GM19452 (cell line): ENCODE data around the gene BCL6B.
A peak's percentile ranks its signal among the peaks of the same experiment; 100 is the strongest.
"Not testable (repeated sequence)": the region's sequence is repeated elsewhere in the genome, so short reads cannot be mapped to it uniquely, and the experiment has no call there.

Experiments
- ATAC-seq: cut with Tn5 transposase; IDR thresholded peaks from one replicate; pipeline ENCODE4 v1.9.1; 2021; ENCODE audit not compliant: unreplicated experiment

The BCL6B gene

DNA sequence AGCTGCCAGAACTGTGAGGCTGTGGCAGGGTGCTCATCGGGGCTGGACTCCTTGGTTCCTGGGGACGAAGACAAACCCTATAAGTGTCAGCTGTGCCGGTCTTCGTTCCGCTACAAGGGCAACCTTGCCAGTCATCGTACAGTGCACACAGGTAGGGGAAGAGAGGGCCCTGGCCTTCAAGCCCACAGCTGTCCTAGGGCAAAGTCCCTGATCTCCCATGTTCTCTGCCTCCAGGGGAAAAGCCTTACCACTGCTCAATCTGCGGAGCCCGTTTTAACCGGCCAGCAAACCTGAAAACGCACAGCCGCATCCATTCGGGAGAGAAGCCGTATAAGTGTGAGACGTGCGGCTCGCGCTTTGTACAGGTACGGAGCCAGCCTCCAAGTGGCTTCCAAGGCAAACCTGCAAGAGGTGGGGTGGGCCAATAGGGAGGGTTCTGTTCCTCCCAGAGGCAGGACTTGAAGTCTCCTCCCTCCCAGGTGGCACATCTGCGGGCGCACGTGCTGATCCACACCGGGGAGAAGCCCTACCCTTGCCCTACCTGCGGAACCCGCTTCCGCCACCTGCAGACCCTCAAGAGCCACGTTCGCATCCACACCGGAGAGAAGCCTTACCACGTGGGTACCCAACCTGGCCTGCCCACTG, 3.7 kb downstream of the BCL6B start:
- ATAC-seq: no peak

DNA sequence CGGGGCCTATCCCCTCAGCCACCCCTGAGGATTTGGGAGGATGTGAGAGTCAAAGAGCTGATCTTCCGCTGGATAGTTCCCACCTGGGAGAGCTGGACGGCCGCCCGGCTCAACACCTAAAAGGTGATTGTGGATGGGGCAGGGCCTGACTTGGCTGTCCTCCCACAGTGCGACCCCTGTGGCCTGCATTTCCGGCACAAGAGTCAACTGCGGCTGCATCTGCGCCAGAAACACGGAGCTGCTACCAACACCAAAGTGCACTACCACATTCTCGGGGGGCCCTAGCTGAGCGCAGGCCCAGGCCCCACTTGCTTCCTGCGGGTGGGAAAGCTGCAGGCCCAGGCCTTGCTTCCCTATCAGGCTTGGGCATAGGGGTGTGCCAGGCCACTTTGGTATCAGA, 4.5 kb downstream of the BCL6B start:
- no peak for ATAC-seq

DNA sequence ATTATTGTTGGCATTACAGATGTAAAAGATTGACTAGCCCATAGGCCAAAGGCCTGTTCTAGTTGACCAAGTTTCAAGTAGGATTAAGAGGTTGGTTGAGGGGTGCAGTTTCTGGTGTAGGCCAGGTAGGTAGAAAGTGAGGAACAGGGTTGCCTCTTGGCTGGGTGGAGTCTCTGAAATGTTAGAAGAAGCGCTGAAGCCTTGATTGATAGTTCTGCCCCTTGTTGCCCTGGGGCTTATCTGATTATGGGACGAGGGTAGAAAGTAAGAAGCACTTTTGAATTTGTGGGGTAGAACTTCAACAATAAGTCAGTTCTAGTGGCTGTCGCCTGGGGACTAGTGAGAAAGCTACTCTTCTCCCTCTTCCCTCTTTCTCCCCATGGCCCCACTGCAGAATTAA, 6.2 kb downstream of the BCL6B start:
- no peak for ATAC-seq

DNA sequence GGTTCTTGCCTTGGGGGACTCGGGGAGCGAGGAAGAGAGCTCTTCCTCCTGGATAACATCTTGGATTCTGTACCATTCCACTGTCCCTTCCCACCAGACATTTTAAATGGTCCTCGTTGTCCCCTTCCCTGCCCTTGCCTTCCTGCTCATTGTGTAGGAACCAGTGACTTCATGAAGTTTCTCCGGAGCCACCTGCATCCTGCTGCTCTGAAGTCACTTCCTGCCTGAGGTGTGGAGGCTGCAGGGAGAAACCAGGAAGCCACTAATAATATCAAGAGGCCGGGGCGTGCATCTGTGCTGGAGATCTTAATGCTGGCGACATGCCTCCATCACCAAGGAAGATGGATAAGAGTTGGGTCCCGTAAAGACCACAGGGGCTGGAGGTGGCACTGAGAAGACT, 6.8 kb downstream of the BCL6B start:
- ATAC-seq: no peak

DNA sequence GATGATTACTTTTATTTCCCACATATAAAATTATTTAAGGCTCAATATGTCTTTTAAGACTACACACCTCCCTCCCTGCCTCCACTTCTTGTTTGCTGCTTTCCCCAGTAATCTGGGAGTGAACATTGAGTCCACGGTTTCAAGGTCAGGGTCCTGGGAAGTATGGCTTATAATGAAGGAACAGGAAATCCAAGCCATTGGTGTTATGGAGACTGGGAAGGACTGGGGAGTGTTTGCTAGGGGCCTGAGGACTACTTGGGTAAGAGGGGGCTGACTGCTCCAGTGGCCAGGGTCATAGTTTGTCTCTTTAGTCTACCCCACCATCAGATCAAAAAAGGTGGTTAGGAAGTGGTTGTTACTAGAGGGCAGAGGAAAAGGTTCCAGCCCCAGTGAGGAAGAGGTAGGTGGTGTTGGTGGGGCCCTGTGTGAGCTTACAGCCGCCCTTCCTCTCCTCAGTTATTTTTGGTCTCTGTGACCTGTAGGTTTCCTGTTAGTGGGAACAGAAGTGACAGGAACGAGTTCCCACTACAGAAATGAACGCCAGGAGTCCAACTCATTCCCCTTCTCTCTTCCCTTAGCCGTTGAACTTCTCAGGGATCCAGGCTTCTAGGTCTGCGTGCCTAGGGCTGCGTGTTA, 12.2 kb downstream of the BCL6B start:
- no peak for ATAC-seq

DNA sequence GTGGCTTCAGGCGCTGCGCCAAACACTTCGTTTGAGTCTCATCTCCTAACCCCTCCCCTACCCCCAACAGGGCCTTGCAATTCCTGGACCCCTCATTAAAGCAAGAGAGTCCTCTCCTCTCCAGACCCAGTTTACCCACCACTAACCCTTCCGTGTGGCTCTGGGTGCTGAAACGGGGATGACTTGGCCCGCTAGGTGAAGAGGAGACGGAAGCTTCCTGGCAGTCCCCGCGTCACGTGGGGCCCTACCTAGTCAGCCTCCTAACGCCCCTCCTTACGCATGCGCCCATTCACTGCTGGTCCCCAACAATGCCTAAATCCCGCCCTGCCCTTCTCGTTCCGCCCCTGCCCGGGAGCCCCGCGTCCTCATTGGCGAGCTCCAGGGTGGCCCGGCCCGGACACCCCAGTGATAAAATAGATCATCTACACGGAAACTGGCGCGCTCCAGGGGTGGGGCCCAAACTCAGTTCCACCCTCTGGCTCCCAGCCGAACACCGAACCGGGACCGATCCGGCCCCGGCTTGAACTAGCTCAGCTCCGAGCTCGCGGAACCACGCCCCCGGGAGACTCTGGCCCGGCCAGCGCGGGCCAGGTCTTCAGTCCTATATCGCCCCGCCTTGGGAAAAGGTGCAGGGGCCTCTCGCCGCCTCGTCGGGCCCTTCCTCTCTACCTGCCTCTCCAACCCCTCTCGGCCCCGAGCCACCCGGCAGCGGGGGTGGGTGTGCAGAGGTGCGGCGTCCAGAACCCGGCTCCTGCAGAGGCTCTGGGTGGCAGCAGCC, 12.9 kb downstream of the BCL6B start, which contains the start of gene SLC16A13:
SLC16A13 (plus strand) TSS at position 425 of the 778 bp plus-strand sequence. CDS start 368 bp downstream, outside the sequence.
- ATAC-seq: peak; percentile 91

DNA sequence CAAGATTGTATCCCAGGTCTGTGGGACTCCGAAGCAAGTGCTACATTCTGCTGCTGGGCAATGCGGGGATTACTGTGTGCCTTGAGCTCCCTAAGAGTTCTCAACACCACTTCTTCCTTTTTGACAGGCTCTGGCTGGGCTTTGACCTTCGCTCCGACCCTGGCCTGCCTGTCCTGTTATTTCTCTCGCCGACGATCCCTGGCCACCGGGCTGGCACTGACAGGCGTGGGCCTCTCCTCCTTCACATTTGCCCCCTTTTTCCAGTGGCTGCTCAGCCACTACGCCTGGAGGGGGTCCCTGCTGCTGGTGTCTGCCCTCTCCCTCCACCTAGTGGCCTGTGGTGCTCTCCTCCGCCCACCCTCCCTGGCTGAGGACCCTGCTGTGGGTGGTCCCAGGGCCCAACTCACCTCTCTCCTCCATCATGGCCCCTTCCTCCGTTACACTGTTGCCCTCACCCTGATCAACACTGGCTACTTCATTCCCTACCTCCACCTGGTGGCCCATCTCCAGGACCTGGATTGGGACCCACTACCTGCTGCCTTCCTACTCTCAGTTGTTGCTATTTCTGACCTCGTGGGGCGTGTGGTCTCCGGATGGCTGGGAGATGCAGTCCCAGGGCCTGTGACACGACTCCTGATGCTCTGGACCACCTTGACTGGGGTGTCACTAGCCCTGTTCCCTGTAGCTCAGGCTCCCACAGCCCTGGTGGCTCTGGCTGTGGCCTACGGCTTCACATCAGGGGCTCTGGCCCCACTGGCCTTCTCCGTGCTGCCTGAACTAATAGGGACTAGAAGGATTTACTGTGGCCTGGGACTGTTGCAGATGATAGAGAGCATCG, 15.4 kb downstream of the BCL6B start:
- ATAC-seq: no peak

DNA sequence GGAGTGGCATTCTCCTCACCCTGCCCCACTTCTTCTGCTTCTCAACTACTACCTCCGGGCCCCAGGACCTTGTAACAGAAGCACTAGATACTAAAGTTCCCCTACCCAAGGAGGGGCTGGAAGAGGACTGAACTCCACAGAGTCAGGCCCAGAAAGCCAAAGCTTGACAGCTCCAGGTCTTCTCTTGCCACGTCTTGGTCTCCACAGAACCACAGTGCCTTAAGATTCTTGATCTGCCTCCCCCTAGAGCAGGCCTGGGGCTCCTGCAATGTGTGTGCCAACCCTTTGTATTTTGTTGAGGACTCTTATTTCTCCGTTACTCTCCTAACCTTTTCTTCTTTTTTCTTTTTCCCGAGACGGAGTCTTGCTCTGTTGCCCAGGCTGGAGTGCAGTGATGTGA, 17.0 kb downstream of the BCL6B start:
- no peak for ATAC-seq

DNA sequence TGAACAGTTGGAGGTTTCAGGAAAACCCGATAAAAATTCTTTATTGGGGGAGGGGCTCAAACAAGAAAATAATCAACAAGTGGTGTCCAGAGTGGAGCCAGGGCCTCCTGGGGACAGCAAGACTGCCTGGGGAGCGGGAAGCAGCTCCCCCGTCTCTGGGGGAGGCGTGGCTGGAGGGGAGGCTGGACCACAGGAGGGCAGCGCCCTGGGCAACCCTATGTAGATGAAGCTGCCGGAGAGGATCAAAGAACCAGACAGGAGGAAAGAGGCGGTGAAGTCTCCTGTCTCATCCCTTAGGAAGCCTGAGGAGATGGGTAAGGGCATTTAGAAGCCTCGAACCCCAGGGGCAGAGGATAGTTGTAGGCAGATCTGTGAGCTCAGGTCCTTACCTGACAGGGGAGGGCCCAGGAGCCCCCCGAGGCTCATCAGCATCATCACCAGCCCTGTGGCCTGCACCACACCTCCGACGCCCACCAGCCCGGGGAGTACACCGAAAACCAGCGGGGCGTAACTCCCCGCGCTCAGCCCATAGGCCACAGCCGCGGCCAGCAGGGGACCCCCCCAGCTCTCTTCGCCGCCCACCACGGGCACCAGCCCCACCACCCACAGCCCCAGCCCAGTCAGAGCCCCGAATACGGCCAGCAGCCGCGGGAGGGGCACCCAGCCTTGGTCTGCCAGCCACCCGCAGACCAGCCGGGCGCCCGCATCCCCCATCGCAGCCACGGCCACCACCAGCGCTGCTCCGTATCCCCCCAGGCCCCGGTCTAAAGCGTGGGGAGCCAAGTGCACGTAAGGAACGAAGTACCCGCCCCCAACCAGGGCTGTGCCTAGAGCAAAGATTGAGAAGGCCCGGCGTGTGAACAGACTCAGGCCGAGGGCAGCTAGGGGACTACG, 19.0 kb downstream of the BCL6B start:
- ATAC-seq: no peak

DNA sequence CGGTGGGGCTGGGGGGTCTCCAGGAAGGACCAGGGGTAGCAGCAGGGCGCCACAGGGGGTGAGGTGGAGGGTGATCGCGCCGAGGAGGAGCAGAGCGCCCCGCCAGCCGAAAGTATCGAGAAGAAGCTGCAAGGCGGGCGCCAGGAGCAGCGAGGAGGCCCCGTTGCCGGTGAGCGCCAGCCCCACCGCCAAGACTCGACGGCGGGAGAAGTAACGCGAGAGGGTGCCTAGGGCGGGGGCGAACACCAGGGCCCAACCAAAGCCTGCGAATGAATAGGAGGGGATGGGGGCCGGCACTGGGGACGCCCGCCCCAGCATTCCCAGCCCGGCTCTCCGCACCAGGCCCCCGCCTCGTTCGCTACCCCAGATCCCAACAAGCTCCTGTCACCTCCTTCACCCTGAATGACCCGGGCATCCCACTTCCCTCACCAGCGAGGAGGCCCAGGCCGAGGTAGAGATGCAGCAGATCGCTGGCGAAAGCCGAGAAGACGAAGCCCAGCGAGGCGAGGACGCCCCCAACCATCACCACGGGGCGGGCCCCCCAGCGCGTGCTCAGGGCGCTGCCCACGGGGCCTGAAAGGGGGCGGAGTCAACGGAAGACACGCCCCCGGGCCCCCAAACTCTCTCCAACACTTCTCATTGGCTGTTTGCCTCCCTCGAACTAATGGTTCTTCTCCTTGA, 19.8 kb downstream of the BCL6B start:
- no peak for ATAC-seq

DNA sequence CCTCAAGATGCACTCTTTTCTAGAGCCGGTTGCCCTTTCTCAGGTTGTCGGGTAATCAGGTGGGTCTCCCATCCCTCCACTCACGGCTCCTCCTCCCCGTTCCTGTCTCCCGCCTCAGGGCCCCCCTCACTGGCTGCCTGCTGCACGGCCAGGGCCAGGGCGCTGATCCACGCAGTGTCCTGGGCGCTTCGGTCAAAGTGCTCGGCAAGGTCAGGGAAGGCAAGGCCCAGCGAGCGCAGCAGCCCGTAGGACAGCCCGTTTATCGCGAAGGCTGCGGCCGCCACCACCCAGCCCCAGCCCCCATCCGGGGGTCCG, 20.3 kb downstream of the BCL6B start:
- ATAC-seq: no peak

DNA sequence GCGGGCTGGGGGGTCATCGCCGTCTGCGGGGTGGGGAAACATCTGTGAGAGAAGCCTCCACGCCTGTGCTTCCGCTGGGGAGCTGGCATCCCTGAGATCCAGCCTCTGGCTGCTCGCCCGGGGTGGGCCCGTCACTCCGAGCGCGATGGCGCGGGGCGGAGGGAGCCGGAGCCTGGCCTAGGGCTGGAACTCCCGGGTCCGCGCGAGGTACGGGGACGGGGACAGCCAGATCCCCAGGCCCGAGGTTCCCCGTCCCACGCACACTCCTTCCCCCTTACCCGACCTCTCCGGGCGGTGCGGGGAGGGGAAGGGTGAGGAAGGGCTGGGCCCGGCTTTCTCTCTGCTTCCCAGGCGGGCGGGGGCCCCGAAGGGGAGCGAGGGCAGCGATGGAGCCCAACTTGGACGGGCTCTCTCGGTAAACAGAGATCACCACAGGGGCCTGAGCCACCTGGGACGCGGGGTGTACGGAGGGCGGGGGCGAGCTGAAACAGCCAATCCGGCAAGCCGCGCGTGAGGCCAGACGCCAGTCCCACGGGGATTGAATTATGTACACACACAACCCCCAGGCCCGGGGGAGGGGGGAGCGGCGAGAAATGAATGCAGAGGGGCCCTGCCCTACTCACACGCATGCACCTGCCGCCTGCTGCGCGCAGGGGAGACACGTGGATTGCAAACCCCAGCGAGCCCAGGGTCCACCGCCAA, 20.8 kb downstream of the BCL6B start, which contains the start of gene SLC16A11:
SLC16A11 (minus strand) TSS at position 596 of the 702 bp plus-strand sequence; CDS start at position 17, 579 bp downstream.
- no peak for ATAC-seq

DNA sequence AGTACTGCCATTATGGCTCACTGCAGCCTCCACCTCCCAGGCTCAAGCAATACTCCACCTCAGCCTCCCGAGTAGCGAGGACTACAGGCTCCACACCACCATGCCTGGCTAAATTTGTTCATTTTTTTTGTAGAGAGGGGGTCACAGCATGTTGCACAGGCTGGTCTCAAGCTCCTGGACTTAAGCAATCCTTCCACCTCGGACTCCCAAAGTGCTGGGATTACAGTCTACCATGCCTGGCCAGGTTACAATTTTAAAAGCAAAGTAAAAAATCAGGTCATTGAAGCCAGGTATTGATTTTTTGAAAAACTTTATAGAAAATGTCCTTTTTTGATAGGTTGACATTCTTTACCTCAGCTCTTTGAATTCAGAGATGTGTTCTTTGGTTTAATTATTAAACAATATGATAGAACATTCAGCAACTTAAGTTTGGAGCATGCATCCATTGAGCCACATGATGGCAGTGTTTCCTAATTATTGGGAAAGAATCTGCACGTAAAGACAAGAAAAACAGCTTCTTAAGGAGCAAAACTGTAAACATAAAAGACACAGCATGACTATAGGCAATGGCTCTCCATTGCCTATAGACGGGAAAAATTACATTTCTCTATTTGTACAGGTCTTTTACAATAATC, 22.8 kb downstream of the BCL6B start:
- ATAC-seq: no peak

DNA sequence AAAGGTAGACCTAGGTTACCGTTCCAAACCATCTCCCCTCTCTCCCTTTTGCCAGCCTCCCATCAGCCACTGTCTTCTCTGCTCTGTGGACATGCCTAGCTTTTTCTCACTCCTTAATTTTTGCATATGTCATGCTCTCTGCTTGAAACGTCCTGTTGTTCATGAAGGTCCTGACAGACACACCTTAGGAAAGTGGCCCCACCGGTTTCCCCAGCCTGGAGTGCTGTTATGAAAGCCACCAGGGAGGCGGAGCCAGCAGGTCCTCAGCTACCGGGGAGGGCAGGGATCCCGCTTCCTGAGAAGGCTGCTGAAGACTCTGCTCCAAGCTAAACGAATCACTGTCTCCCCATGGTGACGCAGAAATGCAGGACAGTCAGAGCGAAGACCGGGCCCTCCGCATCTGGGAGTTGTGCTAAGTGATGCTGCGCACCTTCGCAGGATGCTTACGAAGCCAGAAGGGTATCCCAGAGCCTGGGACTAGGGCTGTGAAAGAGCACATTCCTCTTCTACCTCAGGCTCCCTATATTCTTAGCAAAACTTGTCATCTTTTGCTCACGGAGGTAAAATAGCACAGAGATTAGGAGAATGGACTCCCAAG, 23.4 kb downstream of the BCL6B start:
- no peak for ATAC-seq

DNA sequence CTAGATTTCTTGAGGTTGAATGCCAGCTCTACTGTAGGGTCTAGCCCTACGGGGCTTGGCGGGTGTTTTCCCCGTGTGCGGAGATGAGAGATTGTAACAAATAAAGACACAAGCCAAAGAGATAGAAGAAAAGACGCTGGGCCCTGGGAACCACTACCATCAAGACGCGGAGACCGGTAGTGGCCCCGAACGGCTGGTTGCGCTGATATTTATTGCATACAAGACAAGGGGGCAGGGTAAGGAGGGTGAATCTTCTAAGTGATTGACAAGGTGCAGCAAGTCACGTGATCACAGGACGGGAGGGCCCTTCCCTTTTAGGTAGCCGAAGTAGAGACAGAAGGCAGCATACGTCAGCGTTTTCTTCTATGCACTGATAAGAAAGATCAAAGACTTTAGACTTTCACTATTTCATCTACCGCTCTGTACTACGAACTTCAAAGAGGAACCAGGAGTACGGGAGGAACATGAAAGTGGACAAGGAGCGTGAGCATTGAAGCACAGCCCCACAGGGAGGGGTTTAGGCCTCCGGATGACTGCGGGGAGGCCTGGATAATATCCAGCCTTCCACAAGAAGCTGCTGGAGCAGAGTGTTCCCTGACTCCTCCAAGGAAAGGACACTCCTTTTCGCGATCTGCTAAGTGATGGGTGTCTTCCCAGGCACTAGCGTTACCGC, 24.0 kb downstream of the BCL6B start:
- not testable (repeated sequence) for ATAC-seq

DNA sequence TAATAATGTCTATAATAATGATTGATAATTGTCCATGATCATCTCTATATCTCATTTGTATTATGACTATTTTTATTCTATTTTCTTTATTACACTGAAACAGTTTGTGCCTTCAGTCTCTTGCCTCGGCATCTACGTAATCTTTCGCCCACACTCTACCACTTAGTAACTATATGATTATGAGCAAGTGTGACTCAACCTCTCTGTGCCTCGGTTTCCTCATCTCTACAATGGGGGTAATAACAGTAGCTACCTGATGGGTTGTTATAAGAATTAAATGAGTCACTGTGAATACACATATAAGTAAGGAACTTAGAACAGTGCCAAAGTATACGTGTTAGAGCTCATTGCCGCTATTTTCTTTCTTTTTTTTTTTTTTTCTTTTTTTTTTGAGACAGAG, 24.7 kb downstream of the BCL6B start:
- ATAC-seq: no peak

DNA sequence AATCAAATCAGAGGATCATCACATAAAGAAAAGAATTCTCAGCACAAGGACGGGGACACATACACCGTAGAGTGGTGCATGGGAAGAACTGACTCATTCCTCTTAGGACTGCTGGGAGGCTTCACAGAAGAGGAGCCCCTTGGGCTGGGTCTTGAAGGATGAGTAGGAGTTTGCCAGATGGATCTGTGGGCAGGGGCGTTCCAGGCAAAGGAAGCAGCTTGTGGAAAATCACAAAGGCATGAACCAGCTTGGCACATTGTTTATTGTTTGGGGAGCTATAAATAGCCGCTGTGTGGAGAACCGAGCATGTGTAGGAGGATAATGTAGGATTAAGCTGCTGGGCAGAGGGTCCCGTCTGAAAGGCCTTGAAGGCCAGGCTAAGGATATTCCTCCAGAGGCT, 26.1 kb downstream of the BCL6B start:
- no peak for ATAC-seq

DNA sequence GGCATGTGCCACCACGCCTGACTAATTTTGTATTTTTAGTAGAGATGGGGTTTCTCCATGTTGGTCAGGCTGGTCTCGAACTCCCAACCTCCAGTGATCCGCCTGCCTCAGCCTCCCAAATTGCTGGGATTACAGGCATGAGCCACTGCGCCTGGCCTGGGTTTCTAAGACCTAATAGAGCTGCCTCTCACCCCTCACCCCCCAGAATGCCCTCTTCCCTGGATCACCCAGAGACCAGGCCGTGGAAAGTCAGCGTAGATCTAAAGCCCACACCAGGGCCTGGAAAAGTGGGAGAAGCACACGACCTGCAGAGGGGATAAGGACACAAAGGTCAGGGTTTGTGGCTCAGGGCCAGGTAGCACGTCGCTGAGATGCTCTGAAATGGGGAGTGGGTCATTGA, 27.7 kb downstream of the BCL6B start:
- ATAC-seq: not testable (repeated sequence)
